ENCODE data around the gene DPF3. TPM values are rescaled to one million over a fixed set of nuclear protein-coding genes. Genes with fewer than 3 reads are reported as not detected.

The DPF3 gene
- total RNA-seq, 6 experiments from 2014 or later = 4.1 to 6.6 (median 5.4) TPM

GRCh38 chr14:72891666-72892102, 2.2 kb downstream of the DPF3 start:
- Mint-ChIP-seq H3K27ac (peak overlapping the region; percentile 71), H3K27me3 (ENCODE audit: insufficient read depth) (peaks cover 2% of the 10 kb centered on the region), H3K36me3 (ENCODE audit: low read depth) (0 out of 2 replicates have a peak, but pooled peaks cover 4% of the 10 kb centered on the region), H3K4me1 (ENCODE audit: low read depth) (peaks cover 45% of the 10 kb centered on the region), H3K4me3 (peak overlapping the region; percentile 89), H3K9me3 (no peaks in the 10 kb centered on the region)
- no peak for TF ChIP-seq CTCF (IDR thresholded peaks at IDR 0.05)
- no peak for DNase-seq

DNA sequence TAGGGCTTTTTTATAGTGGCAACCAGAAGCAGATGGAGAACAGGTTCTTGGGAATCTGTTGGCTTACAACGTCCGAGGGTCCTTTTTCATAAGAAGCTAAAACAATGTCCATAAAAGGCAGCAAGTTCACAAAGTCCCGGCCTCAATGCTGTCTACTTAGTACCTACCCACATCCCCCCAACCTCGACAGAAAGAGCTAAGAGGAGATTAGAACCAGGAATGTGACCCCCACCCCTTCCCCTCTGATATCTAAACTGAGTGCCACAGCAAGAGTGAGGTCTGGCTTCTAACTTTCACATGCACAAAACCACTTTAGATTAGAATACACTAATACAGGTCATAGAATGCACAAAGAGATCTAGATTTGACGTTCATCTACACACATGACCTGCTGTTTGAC, 4.5 kb downstream of the DPF3 start:
- no peak for TF ChIP-seq CTCF (IDR thresholded peaks at IDR 0.05)
- no peaks in the 10 kb centered on the region for H3K9me3 Mint-ChIP-seq
- H3K27ac Mint-ChIP-seq = no peak overlapping the region
- peaks cover 32% of the 10 kb centered on the region for H3K4me1 Mint-ChIP-seq (ENCODE audit: low read depth)
- H3K4me3 Mint-ChIP-seq = no peak overlapping the region
- H3K36me3 Mint-ChIP-seq (ENCODE audit: low read depth) = 0 out of 2 replicates have a peak, but pooled peaks cover 4% of the 10 kb centered on the region
- peaks cover 2% of the 10 kb centered on the region for H3K27me3 Mint-ChIP-seq (ENCODE audit: insufficient read depth)
- no peak for DNase-seq

DNA sequence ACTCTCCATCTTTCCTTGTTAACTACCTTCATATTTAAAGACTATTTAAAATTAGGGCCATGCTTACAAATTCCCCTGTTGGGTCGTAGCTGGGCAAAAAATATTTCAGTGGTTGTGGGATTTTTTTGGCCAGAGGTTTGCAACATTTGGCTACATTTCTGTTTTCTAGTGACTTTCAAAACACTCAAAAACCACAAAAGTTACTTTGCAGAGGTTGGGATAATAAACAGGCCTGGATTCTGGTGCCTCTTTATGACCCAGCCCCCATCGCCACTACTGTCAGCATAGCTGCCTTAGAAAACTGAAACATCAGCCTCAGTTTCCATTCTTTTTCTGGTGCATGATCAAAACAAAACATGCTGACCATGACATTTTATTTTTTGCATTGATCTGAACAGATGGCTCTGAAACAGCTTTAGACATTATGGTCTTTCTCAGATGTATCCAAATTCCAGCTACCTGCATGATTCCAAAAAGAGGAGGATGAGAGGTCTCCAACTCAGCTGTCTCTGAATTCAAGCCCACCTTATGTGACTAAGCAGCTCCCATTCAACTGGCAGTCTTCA, 5.2 kb downstream of the DPF3 start:
- peaks cover 2% of the 10 kb centered on the region for H3K27me3 Mint-ChIP-seq (ENCODE audit: insufficient read depth)

GRCh38 chr14:72888192-72888591, 5.7 kb downstream of the DPF3 start:
- TF ChIP-seq CTCF (IDR thresholded peaks at IDR 0.05) = no peak
- DNase-seq = no peak
- Mint-ChIP-seq H3K4me1 (ENCODE audit: low read depth) (peaks cover 40% of the 10 kb centered on the region), H3K27me3 (ENCODE audit: insufficient read depth) (peaks cover 2% of the 10 kb centered on the region), H3K9me3 (no peaks in the 10 kb centered on the region), H3K36me3 (ENCODE audit: low read depth) (0 out of 2 replicates have a peak, but pooled peaks cover 4% of the 10 kb centered on the region), H3K27ac (no peak overlapping the region), H3K4me3 (no peak overlapping the region)

More for the DNA sequence above, 5.2 kb downstream of the DPF3 start:
- Mint-ChIP-seq H3K4me1 (ENCODE audit: low read depth) (peaks cover 38% of the 10 kb centered on the region), H3K36me3 (ENCODE audit: low read depth) (0 out of 2 replicates have a peak, but pooled peaks cover 4% of the 10 kb centered on the region), H3K27ac (no peak overlapping the region), H3K9me3 (no peaks in the 10 kb centered on the region), H3K4me3 (no peak overlapping the region)
- TF ChIP-seq CTCF (IDR thresholded peaks at IDR 0.05) = no peak
- no peak for DNase-seq

- 0 out of 2 replicates have a peak, but pooled peaks cover 4% of the 10 kb centered on the region for H3K36me3 Mint-ChIP-seq (ENCODE audit: low read depth)
- H3K27me3 Mint-ChIP-seq (ENCODE audit: insufficient read depth) = peaks cover 2% of the 10 kb centered on the region
These were observed 6.4 kb downstream of the DPF3 start for GRCh38 chr14:72887514-72887913.

More at GRCh38 chr14:72887514-72887913, 6.4 kb downstream of the DPF3 start:
- H3K4me3 Mint-ChIP-seq = no peak overlapping the region
- no peak overlapping the region for H3K27ac Mint-ChIP-seq
- peaks cover 40% of the 10 kb centered on the region for H3K4me1 Mint-ChIP-seq (ENCODE audit: low read depth)
- no peak for TF ChIP-seq CTCF (IDR thresholded peaks at IDR 0.05)
- H3K9me3 Mint-ChIP-seq = no peaks in the 10 kb centered on the region
- DNase-seq = no peak
